ENCODE measurements around the gene DAZ3. TPM values are rescaled to one million over a fixed set of nuclear protein-coding genes. Genes with fewer than 3 reads are reported as not detected.
"Not testable (repeated sequence)": the region's sequence is repeated elsewhere in the genome, so short reads cannot be mapped to it uniquely, and the experiment has no call there.

DAZ3 gene
- not detected for total RNA-seq
- long read RNA-seq, donor 1: 0 reads
- long read RNA-seq, donor 2: 0 reads

- intact Hi-C loops (cut with DNase I); DNase-seq (ENCODE audit: low spot score): not testable (repeated sequence)
Measured at GRCh38 chrY:24813293-24813692, at the start of gene DAZ3. Gene DAZ3, minus strand, starts transcription at chrY:24813393. Its CDS starts 208 bp downstream, at chrY:24813185.

GRCh38 chrY:24833619-24834018, 20.4 kb upstream of the DAZ3 start, which contains the start of gene DAZ4:
Gene DAZ4, plus strand, starts transcription at chrY:24833919. Its CDS starts 208 bp downstream, at chrY:24834127.
- intact Hi-C loops (cut with DNase I); DNase-seq (ENCODE audit: low spot score): not testable (repeated sequence)

- intact Hi-C loops (cut with DNase I): not testable (repeated sequence)
Measured at GRCh38 chrY:24825069-24825468, 11.9 kb upstream of the DAZ3 start.

GRCh38 chrY:24824184-24824879, 11.1 kb upstream of the DAZ3 start:
- DNase-seq (ENCODE audit: low spot score); intact Hi-C loops (cut with DNase I): not testable (repeated sequence)

More at GRCh38 chrY:24825069-24825468, 11.9 kb upstream of the DAZ3 start:
- DNase-seq (ENCODE audit: low spot score): not testable (repeated sequence)

- DNase-seq (ENCODE audit: low spot score); intact Hi-C loops (cut with DNase I): not testable (repeated sequence)
Measured at GRCh38 chrY:24821836-24822235, 8.6 kb upstream of the DAZ3 start.

Other genes starting within 250 kb of the DAZ3 start
- not detected for gene BPY2B, start 195.4 kb downstream of the DAZ3 start, total RNA-seq
- gene DAZ4, start 20.5 kb upstream of the DAZ3 start, total RNA-seq: not detected
- gene BPY2C, start 238.7 kb upstream of the DAZ3 start, total RNA-seq: not detected

All from posterior vena cava (tissue), 2 donors.